ENCODE measurements around the gene ARHGEF26.

GRCh38 chr3:154148541-154148940 is 27.4 kb downstream of the ARHGEF26 start:
- TF ChIP-seq POLR2A (IDR thresholded peaks at IDR 0.05) (no peak), CTCF (IDR thresholded peaks at IDR 0.05) (no peak)

All from body of pancreas (tissue), 4 donors.